A673 (cell line): ENCODE measurements around the gene CAND1.

Source experiments
- CTCF ChIP-seq: fragments of 300-800, 200-600 bp; sonication (generic); conservative IDR thresholded peaks from 2 replicates; pipeline ENCODE4 v1.5.1; 2017; ENCODE audit warnings: low read depth, mild to moderate bottlenecking, antibody characterized with exemption, low read length, moderate library complexity, mixed read lengths
- EZH2 ChIP-seq: fragments of 200-600 bp; sonication (generic); IDR thresholded peaks from 2 replicates; pipeline ENCODE4 v1.6.1; 2017; ENCODE audit warnings: borderline replicate concordance, low read depth, mild to moderate bottlenecking, mixed read lengths, antibody characterized with exemption, low read length; ENCODE audit not compliant: poor library complexity, severe bottlenecking

GRCh38 chr12:67338426-67338825 lies 69.3 kb downstream of the CAND1 start:
- TF ChIP-seq CTCF (no peak), EZH2 (no peak)
